ENCODE measurements around the gene JMJD4. TPM values are rescaled to one million over a fixed set of nuclear protein-coding genes. Genes with fewer than 3 reads are reported as not detected.

JMJD4 gene, protein sequence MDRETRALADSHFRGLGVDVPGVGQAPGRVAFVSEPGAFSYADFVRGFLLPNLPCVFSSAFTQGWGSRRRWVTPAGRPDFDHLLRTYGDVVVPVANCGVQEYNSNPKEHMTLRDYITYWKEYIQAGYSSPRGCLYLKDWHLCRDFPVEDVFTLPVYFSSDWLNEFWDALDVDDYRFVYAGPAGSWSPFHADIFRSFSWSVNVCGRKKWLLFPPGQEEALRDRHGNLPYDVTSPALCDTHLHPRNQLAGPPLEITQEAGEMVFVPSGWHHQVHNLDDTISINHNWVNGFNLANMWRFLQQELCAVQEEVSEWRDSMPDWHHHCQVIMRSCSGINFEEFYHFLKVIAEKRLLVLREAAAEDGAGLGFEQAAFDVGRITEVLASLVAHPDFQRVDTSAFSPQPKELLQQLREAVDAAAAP
- total RNA-seq = 23.0 and 24.5 TPM in 2 replicates

DNA sequence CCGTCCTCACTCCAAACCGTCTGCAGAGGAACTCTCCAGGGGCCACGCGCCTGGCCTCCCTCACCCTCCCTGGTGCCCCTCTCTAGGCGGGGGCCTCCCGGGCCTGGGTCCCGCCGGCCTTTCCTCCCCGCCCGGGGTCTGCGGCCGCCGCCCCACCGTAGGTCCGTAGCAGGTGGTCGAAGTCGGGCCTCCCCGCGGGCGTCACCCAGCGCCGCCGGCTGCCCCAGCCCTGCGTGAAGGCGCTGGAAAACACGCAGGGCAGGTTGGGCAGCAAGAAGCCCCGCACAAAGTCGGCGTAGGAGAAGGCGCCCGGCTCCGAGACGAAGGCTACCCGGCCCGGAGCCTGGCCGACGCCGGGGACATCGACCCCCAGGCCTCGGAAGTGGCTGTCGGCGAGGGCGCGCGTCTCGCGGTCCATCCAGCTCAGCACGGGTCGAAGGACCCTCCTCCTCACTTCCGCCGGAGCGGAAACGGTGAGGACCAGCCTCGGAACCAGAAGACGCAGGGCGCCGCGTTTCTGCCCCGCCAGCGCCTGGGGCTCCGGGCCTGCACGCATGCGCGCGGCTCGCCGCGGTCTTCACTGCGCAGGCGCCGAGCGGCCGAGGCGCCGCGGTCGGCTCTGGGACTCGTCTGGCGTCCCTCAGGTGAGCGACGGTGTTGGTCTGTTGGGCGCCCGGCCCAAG, at the start of gene JMJD4, which contains the start of gene SNAP47:
JMJD4 (minus strand) TSS at position 447 of the 683 bp plus-strand sequence; CDS start at position 418, 29 bp downstream.
SNAP47 (plus strand) TSS at position 580 of the 683 bp plus-strand sequence. CDS start 12,302 bp downstream, outside the sequence.

Other genes starting within 250 kb of the JMJD4 start
- gene ZNF678, start 171.7 kb downstream of the JMJD4 start, total RNA-seq = 15.6 and 15.7 TPM in 2 replicates
- 33.7 and 36.2 TPM in 2 replicates for gene SNAP47, start 133 bp upstream of the JMJD4 start, total RNA-seq
- gene PRSS38, start 80.4 kb upstream of the JMJD4 start, total RNA-seq = not detected in 2 replicates
- gene WNT9A, start 212.6 kb upstream of the JMJD4 start, total RNA-seq = 1.1 and 2.7 TPM in 2 replicates

Measured in thoracic aorta endothelial cell (primary cell).